T-helper 1 cell treated with Interleukin-12 subunit alpha and Interleukin-12 subunit beta and Interleukin-4 antibody, amounts not matched to agents 30 ng/mL and 1 ng/mL, for 36 hours (primary cell): ENCODE results near the gene SACM1L. TPM values are rescaled to one million over a fixed set of nuclear protein-coding genes. Genes with fewer than 3 reads are reported as not detected.
"Not testable (repeated sequence)": the region's sequence is repeated elsewhere in the genome, so short reads cannot be mapped to it uniquely, and the experiment has no call there.

Experiments used
- intact Hi-C: fragments of 100-400 bp; cut with micrococcal nuclease; formaldehyde crosslinking; loops from one replicate; pipeline ENCODE4 v1.15.1; 2024
- total RNA-seq: library from RNA; stranded (reverse); gene quantifications from 2 replicates; pipeline ENCODE4 v1.2.3, GENCODE V29; 2022

The SACM1L gene
- total RNA-seq, 1 donor from 2014 or later, result 78.0 TPM

DNA sequence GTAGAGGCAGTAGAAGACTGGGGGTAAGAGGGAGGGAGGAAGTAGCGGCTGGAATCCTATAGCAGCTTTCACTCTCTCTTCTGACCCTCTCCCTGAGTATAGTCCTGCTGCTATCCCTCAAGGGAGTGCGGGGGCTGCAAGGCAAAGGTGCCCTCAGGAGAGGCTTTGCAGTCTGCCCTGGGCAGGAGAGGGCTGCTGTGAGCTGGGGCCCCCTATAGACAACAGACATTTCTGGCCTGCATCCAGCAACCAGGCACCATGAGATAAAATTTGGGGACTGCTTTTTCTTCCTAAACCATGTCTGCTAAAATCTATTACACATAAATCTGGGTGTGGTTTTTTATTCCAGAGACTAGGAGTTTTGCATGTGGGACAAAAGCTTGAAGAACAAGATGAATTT lies 48.0 kb downstream of the SACM1L start:
- intact Hi-C loops, result no loop called here

DNA sequence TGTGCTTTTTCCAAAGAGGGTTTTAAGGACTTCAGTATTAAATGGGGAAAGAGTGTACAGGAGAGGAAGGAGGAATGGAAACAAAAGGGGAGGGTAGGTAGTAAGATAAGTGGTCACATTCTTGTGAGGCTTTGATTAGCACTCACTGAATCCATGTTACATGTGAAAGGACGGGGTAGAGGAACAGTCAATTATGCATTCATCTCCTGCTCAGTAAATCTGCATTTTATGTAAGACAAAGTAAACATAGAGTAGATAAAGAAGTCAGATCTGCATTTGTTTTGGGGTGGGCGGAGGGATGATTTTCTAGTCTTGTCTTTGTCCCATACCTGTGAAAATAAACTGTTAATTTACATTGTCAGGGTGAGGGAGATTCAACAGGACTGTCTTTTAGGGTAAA lies 50.8 kb downstream of the SACM1L start:
- intact Hi-C loops, result no loop called here

DNA sequence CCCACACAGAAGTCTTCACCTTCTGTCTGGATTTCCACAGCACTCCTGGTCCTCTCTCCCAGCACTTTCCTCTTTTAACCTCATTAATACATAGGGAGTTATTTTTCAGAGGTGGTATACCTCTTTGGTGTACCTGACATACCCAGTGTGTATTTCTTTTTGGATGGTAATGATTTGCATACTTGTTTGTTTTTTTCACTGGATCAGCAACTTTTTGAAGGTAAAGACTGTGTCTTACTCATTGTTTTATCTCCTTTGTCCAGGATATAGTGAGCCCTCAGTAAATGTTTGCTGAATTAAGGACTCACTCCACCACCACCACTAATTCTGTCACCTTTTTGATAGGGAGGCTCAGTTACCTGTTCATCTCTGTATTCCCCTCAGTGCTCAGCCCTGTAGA lies 52.1 kb downstream of the SACM1L start:
- intact Hi-C loops, result no loop called here

DNA sequence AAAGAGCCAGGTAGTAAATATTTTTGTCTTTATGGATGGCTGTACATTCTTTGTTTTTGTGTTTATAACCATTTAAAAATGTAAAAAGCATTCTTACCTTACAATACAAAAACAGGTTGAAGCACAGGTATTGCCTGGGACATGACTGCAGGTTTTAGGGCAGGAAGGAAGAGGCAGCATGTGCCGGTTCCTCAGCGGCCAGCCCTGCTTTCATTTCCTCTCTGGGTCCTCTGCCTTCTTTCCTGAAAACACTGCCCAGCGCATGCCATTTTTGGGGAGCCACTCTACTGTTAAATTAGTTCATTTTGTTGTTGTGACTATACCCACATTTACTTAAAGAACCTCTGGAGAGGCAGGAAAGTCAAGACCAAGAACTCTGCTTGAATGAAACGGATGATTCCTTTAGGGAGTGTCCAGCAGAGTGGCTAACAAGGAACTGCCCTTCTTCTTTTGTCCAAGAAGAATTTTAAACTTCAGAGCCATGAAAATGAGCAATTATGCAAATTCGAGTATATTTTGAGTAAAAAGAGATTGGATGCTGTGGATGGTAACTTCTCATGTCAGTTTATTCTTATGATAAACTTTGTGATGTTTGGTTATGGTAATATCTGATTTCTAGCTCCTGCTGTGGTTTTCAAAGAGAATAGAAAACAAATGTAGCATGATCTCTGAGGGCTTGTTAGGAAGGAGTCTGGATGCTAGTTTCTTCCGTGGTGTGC lies 52.7 kb downstream of the SACM1L start:
- intact Hi-C loops, result no loop called here

DNA sequence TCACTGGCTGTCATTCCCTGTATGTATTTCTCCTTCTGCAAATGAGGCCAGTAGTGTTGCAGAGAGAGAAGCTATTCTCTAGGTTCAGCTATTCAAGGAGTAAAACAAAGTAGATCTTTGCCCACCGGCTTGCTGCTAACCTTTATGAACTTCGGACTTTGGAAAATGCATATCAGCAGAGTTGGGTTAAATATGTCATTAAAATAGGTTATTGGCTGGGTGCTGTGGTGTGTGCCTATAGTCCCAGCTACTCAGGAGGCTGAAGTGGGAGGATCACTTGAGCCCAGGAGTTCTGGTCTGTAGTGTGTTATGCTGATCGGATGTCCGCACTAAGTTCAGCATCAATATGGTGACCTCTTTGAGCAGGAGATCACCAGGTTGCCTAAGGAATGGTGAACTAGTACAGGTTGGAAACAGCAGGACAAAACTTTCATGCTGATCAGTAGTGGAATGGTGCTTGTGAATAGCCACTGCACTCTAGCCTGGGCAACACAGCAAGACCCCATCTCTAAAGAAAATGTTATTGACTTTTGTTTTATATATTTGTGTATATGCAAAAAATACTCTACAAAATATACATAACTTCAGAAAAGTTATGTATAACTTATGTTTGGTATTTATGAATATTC lies 53.4 kb downstream of the SACM1L start:
- intact Hi-C loops, result no loop called here

DNA sequence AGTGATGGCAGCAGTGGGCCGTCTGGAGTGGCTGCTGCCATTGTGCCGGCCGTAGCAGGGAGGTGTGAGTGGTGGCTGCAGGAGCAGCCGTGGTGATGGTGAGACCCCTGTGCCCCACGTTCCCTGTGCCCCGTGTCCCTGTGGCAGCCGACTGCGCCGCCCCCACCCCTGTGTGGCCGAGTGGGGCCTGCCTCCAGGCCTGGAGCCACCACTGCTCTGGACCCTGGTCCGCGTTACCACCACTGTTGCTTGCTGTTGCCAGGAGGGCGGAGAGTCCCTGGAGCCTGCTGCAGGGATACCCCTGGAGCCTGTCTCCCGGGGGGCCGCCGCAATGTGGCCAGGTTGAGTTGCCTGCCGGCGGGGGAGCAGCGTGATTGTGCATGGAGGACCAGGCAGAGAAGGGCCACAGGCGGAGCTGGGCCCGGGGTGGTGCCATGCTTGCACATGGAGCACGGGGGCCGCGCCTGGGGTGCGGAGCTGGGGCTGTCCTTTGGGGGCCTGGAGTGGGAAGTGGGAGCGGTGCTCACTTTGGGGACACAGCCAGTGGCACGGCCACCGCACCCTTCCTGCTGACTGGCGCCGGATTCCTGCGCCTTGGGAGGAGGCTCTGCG lies 57.1 kb downstream of the SACM1L start:
- intact Hi-C loops, result no loop called here

DNA sequence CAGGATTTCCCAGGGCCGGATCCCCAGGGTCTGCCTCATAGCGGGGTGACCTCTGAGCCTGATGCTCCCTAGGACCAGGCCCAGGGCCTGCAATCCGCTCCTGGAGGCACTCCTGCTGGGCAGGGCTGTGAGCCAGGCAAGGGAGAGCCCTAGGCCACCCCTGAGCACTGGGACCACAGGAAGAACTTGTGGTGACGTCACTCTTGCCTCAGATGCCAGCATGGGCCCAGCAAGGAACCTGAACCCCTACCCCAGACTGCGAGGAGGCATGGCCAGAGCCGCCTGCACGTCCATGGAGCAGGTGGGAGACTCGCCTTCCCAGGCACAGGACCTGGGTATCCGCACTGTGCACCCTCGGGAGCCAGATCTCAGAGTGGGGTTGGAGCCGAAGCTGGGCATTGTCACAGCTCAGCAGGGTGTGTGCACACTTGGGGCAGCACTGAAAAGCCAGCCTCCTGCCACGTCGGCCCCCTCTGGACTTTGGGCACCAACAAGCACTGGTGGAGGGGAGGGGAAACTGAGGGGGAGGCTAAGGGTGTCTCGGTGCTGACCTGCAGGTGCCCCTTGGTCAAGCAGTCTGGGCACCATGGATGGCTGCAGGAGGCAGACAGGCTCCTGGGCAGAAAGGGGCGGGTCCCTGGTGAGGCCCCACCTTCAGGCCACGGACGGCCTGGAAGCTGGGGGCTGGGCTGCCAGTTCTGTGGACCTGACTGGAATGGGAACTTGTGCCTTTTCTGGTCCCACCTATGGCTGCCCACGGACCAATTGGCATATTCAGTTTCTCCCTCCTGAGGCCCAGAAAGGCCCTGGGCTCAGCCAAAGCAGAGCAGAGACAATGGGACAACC lies 57.8 kb downstream of the SACM1L start:
- intact Hi-C loops, result no loop called here

DNA sequence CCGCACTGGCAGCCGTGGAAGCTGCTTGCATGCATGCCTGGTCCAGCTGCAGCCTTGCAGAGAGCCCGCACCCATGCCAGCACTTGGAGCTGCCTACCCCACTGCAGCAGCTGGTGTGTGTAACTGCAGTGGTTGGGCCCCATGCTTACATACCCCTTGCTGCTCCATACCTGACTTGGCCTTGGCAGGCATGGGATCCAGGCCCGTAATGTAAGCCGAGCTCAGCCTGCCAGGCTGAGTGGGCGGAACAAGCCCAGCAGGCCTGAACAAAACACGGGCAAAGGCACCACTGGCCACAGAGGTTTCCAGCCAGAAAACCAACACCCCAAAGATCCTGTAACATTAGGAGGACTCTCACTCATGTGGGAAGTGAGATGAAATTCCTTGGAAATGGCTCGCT lies 58.9 kb downstream of the SACM1L start:
- intact Hi-C loops, result no loop called here

DNA sequence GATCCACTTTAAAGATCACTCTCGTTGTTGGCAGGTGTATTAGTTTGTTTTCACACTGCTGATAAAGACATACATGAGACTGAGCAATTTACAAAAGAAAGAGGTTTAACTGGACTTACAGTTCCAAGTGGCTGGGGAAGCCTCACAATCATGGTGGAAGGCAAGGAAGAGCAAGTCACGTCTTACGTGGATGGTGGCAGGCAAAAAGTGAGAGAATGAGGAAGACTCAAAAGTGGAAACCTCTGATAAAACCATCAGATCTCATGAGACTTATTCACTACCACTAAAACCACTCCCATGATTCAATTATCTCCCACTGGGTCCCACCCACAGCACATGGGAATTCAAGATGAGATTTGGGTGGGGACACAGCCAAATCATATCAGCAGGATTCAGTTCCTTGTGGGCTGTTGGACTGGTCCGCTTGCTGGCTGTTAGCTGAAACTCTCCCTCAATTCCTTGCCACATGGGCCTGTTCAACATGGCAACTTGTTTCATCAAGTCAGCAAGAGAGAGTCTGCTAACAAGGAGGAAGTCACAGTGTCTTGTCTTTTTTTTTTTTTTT lies 59.9 kb downstream of the SACM1L start:
- intact Hi-C loops, result not testable (repeated sequence)

DNA sequence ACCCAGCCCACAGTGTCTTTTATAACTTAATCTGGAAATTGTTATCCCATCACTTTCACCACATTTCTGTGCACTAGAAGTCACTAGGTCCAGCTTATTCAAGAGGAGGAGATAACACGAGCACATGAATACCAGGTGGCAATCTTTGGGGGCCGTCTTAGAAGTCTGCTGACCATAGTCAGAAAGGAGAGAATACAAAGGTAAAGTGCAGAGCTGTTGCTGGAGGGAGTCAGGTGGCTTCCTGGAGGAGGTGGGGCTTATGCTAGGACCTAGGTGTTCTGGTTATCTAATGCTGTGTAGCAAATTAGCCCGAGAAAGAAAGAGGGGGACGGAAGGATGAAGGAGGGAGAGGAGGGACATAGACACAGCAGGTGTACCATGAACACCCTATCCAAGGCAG lies 60.7 kb downstream of the SACM1L start:
- intact Hi-C loops, result no loop called here

DNA sequence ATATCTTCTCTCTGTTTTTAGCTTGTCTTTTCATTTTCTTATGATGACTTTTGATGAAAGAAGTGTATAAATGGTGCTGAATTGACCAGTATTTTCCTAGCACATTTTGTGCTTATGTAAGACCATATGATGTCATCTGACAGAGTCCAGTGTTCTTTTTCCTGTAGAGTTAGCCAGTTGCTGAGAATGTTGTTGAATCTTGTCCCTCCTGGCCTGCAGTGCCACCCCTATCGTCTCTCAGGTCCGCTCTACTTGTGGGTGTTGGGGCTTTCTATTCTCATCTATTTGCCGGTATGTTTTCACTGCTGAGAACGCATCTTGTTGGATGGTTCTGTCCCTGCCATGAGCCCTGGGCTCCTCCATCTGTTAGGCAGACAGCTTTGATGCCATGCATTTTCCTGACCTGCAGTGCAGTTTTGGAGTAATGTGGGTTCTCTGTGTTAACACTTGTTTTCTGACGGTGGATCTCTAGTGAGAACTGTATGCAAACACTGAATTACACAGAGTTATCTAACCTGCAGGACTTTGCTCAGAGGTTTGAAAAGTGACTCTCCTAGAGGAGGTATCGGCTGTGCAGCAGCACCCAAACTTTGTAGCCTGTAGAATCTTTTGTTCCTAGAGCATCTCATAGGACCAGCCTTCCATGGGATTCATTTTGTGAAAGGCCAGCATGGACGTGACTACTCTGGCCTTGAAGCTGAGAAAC lies 62.5 kb downstream of the SACM1L start:
- intact Hi-C loops, result no loop called here

DNA sequence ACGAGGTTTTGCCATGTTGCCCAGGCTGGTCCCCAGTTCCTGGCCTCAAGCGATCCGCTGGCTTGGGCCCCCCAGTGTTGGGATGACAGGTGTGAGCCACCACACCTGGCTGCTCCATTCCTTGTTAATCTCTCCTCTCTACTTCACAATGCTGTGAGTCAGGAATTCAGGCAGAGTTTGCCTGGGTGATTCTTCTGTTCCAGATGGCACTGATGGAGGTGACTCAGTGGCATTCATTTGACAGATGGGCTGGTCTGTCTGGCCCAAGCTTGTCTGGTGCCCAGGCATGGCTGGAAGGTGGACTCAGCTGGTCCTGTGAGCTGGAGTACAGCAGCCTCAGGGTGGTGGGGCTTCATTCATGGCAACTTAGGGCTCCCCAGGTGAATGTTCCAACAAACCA lies 63.9 kb downstream of the SACM1L start:
- intact Hi-C loops, result no loop called here

DNA sequence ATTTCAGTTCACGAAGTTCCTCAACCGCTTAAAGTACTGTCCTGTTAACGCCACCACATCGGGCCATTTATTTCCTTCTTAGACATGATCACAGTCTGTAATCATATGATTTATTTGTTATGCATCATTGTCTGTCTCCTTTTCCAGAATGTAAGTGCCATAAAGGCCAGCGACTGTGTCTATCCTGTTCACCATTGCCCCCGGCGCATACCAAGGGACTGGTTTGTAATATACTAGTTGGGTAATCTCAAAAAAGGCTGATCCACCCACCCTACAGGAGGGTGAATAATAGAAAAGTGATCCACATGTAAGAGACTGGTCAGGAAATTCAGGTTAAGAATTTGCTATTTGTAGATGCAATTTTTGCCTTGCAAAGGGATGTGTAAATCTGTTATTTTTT lies 65.3 kb downstream of the SACM1L start:
- intact Hi-C loops, result no loop called here

DNA sequence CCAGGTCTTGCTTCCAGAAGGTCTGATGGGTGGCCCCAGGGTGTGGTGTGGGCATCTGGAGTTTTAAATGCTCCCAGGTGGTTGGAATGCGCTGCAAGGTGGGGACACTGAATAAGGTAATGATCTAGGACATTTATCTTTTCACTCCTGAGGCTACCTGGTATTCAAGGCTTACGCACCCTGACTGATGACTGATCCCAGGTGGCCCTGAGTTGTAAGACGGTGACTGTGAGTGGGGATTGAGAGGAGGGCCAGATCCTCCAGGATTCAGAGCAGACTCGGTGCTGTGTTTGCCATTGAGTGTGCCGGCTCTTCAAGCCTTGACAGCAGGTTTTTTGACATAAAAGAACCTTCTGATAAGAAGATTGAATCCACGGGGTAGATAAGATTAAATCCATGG lies 66.9 kb downstream of the SACM1L start:
- intact Hi-C loops, result no loop called here

DNA sequence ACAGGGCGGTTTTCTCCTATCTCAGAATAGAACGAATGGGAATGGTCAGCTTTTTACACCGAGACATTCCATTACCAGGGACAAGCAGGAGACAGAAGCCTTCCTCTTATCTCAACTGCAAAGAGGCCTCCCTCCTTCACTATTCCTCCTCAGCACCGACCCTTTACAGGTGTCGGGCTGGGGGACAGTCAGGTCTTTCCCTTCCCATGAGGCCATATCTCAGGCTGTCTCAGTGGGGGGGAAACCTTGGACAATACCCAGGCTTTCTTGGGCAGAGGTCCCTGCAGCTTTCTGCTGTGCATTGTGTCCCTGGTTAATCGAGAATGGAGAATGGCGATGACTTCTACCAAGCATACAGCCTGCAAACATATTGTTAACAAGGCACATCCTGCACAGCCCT lies 67.9 kb downstream of the SACM1L start:
- intact Hi-C loops, result not testable (repeated sequence)

DNA sequence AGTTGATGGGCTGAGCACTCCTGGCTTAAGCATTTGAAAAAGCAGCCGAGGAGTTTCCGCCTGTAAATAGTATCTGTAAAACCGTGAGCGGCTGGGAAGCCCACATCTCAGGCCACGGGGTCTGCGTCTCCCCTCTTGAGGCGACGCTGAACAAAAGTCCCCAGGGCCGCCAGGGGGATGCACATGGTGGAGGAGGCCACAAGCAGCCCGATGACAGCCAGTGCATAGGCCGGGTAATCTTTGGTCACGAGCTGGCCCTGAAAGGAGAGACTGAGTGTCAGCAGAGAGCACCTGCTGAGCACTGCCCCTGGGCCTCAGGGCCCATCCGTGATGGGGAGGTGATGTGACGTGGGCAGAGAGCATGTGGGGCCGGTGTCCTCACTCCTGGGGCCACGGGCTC lies 69.7 kb downstream of the SACM1L start:
- intact Hi-C loops, result no loop called here

DNA sequence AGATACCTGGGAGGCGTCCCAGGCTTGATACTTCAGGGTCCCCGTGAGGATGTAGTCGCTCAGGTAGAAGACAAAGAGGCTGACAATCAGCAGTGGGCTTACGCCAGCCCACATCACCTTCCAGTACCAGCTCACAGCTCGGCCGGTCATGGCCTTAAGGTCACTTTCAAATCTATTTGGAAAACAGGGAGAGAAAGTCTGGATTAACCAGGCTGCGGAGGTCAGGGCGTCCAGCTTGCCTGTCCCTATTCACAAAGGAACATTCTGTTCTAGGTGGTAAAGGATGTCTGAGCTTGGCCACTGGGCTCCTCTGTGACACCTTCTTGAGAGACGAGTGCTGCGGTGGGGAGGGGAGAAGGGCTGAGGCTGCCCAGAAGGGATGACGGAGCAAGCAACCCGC lies 70.7 kb downstream of the SACM1L start:
- intact Hi-C loops, result loop anchor here (2.0 to 5.0 kb wide), 2 partner anchors 72 to 619 kb away; no protein-coding TSS in a partner anchor

DNA sequence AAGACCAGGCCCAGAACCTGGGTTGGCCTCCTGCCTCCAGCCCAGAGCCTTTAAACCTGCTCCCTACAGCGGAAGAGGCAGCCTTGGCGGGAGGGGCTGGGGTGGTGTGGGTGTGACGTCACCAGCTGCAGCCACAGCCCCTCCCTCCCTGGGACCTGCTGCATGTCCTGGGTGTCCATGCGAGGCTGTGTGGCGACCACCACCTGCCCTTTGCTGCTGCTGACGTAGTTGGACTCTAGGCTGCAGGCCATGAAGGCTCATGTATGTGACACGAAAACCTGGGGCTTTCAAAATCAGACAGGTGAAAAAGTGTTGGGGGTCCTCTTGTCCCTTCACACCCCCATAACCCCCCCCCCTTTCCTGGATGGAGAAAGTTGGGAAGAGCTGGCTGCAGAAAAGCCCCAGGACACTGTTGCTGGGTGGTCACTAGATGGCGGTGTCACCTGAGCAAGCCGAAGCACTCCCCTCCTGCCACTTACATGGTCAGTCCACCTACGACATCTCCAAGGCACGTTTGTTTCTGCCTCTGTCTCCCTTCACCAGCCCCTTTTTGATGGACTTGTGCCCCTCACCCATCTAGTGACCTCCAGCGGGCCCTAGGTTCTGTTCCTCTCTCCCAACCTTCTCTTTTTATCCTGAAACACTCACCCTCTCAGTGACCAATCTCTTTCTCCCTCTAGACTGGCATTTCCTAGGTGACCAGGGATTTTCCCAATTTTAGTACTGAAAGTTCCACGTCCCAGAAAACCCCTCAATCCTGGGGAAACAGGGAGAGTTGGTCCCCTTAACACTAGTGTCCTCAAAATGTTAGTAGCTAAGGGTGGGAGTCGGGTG lies 71.9 kb downstream of the SACM1L start:
- intact Hi-C loops, result loop anchor here (1.0 to 5.0 kb wide), 4 partner anchors 71 to 618 kb away; no protein-coding TSS in a partner anchor

DNA sequence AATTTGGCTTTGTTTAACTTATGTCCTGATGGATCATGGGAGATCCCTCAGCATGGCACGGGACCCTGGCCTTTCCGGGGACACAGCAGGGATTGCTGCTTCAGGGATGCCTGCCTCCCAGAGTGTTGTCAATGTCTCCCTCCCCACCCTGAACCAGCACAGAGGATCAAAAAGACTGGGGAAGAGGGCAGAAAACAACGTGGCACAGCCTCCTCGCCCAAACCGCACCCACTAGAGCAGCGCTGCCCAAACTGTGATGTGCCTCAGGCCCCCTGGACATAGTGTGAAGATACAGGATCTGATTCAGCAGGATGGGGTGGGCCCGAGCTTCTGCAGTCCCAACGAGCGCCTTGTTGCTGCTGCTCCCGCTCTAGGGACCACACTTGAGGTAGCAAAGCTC lies 72.6 kb downstream of the SACM1L start:
- intact Hi-C loops, result loop anchor here (1.0 to 5.0 kb wide), 4 partner anchors 70 to 617 kb away; no protein-coding TSS in a partner anchor
